HUDEP-2 (cell line): ENCODE measurements around the gene COL27A1.

Source experiments
- DNase-seq, 76 experiments: peaks; one replicate each; lab custom pipeline; 2025; ENCODE audit not compliant: unreplicated experiment in 76 of 76; lab: John Stamatoyannopoulos, UW

The COL27A1 gene

GRCh38 chr9:114141553-114142402 lies 13.6 kb upstream of the COL27A1 start:
- no peak for DNase-seq

DNA sequence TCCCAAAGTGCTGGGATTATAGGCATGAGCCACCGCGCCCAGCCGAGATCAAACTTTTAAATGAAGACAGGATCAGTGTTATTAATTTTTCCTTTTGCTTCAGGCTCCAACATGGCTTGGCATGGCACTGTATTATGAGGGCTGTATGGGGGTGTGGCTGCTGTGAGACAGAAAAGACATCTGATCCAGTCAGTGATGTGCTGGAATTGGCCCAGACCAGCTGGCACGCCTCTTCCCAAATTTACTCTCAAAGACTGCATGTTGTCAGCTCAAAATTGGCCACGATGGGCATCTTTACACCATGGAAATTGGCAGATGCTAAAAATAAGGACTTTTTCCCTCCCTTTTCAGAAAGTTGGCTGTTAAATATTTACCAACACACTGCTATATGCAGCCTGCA lies 12.1 kb upstream of the COL27A1 start:
- DNase-seq, result no peak

GRCh38 chr9:114146735-114147134 lies 8.6 kb upstream of the COL27A1 start:
- DNase-seq, result no peak

- no peak for DNase-seq
Measured at GRCh38 chr9:114149181-114149580, 6.2 kb upstream of the COL27A1 start.

- DNase-seq, result no peak
Measured at GRCh38 chr9:114149765-114150340, 5.5 kb upstream of the COL27A1 start.

- no peak for DNase-seq
Measured at GRCh38 chr9:114150608-114151007, 4.7 kb upstream of the COL27A1 start.

DNA sequence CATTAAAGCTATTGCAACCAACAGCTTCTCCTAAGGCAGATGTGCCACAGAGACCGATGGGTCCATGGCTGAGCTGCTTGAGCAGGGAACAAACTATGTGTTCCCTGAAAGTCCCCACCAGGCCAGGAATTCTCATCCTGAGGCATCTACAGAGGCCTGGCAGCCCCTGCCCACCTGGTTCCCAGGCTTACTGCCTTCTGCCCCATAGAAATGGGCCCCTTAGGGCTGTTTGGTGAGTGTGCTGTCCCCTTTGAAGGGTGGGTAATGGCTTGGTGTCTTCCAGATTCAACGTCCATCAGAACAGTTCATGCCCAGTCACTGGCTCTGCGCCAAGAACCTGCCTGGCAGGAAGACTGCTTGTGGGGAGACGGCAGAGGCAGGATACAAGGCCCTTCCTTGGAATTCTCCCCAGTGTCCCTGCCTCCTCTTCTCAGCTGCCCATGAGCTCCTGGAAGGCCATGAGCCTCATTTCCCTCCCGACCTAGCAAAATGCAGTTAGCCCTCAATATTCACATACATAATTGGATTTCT lies 3.8 kb upstream of the COL27A1 start:
- no peak for DNase-seq

DNA sequence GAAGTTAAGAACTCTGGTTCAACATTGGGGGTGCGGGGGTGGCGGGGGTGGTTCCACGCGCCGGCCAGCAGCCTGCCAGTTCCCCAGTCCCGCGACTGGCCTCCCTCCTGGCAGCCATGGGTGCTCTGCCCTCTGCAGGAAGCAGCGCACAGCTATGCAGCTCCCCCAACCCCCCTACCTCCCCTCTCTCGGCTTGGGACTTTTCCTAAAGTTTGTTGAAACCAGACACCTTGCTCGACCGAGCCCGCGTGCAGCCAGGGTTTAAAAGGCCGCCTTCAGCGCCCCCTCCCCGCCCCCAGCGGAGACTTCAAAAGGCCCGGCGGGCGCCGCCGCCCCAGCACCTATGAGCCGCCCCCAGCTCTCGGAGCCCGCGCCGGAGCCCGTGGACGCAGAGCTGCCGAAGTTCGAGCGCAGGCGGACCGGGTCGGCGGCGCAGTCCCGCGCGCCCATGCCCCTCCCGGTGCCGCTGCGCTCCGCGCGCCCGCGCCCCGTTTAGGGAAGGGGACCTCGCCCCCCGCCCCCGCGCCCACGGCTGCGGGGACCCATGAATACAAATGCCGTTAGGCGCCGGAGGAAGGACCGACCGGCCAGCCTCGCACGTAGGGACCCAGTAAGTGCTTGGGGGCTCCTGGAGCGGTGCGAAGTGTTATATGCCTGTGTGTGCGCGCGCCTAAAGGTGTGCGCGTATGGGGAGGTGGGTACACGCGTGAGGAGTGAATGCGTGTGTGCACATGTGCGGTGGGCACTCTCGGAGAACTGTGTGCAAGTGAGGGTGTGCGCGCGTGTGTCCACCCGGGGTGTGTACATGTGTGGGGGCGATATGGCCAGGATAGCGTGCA lies 1.4 kb upstream of the COL27A1 start:
- no peak for DNase-seq

DNA sequence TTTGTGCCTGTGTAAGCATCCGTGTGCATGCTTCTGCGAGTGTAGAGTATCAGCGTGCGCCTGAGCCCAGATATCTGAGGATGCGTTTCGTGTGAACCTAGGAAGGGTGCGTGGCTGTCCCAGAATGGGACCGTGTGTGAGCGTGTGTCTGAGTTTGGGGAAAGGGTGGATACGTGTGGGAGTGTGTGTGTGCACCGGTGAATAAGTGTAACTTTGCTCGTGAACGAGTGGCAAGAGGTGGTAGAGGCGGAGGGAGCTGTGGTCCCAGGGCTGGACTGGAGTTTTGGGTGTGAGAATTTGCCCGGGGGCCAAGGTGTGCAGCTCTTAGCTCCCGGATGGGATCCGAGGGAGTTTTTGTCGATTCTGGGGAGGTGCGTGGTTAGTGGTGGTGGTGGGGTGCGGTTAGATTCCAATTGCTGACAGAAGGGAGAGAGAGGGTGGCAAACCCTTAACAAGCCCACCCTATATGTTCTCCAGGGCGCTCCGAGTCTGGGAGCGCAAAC lies 686 bp upstream of the COL27A1 start:
- no peak for DNase-seq

DNA sequence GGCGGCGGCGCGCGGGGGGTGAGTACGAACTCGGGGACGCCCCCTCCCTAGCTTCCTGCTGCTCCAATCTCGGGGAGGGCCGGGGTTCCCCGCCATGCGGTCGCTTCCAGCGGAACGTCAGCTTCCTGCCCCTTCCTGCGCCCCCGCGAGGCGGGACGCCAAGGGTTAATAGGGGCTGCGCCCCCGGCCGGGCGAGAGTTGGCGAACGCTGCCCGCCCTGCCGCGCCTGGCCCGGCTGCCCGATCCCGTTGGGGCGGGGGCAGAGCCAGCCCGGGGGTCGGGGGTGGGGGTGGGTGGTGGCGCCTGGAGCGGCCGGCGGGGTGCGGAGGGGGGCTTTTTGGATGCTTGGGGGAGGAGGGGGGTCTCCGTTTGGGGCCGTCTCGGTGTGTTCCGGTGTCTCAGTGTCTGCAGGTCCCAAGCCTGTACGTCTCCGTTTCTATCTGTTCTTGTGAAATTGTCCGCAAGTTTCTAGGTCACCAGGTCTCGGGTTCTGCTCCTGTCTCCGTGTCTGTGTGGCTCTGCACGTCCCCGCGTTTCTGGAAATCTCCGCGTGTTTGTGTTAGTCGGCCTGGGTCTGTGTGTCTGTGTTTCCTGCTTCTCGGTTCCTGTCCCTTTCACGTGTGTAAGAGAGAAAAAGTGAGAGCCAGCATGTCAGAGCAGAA lies 789 bp downstream of the COL27A1 start:
- no peak for DNase-seq

DNA sequence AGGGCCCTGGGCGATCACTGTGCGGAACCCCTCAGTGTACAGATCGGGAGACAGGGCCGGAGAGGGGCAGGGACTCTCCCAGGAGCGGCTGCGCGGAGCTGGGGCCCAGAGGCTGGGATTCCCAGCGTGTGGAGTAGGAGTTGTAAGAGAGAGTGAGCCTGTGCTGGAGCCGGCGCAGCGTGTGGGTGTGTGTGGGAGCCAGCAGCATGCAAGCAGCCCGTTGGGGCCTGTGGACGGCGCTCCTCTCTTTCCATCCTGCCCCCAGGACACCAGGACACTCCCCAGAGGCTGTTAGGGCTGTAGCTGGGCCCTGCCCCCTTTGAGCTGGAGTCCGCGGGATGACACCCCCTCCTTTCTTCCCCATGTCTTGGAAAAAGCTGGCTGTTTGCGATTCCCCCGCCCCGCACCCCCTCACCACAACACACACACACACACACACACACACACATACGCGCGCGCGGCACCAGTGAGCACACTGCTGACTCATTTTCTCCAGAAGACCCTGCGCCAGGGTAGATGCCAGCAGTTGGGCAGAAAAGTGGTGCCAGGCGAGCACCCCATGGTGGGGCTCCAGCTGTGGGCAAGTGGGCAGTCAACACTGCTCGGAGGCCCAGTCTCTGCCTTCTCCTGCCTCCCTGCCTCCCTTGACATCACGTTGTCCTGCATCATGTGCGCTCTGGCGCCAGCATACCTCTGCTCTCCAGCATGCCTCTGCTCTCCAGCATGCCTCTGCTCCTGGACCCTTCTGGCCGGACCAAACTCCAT lies 1.5 kb downstream of the COL27A1 start:
- peak in 1 of 76 experiments; percentile 5 for DNase-seq

GRCh38 chr9:114157516-114158176 lies 2.3 kb downstream of the COL27A1 start:
- no peak for DNase-seq

- no peak for DNase-seq
Measured at GRCh38 chr9:114158482-114159130, 3.3 kb downstream of the COL27A1 start.

DNA sequence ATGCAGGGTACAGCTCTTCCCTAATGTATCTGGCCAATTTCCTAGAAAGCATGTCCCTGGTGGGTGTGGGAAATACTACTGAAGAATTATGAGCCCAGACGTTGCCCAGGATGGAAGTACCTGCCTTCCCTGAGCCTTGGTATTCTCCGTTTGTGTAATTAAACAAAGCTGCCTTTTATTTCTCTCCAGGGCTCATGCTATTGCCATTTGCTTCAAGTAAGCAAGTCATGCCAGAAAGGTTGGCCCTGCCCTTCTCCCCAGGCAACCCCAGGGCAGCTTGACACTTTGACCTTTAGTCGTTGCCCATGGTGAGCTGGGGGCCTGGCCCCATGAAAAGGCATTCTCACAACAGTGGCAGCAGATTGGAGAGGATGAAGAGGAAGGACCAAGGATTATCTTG lies 4.4 kb downstream of the COL27A1 start:
- DNase-seq, result no peak

- no peak for DNase-seq
Measured at GRCh38 chr9:114161513-114161912, 6.2 kb downstream of the COL27A1 start.

GRCh38 chr9:114163517-114163951 lies 8.2 kb downstream of the COL27A1 start:
- no peak for DNase-seq

- no peak for DNase-seq
Measured at GRCh38 chr9:114164191-114164794, 9.0 kb downstream of the COL27A1 start.

GRCh38 chr9:114165407-114166102 lies 10.2 kb downstream of the COL27A1 start:
- no peak for DNase-seq
